Activated CD8-positive, alpha-beta memory T cell treated with anti-CD3 and anti-CD28 coated beads for 48 hours (primary cell): ENCODE measurements around the gene SPATA24.
"Not testable (repeated sequence)": the region's sequence is repeated elsewhere in the genome, so short reads cannot be mapped to it uniquely, and the experiment has no call there.

Experiments
- DNase-seq, 3 experiments: peaks; one replicate each; pipeline ENCODE4 v3.0.0-alpha.2; 2020; ENCODE audit warnings: low read depth in 2 of 3, low spot score in 2 of 3

Gene SPATA24

GRCh38 chr5:139395844-139396640, 7.8 kb downstream of the SPATA24 start:
- DNase-seq, result no peak

DNA sequence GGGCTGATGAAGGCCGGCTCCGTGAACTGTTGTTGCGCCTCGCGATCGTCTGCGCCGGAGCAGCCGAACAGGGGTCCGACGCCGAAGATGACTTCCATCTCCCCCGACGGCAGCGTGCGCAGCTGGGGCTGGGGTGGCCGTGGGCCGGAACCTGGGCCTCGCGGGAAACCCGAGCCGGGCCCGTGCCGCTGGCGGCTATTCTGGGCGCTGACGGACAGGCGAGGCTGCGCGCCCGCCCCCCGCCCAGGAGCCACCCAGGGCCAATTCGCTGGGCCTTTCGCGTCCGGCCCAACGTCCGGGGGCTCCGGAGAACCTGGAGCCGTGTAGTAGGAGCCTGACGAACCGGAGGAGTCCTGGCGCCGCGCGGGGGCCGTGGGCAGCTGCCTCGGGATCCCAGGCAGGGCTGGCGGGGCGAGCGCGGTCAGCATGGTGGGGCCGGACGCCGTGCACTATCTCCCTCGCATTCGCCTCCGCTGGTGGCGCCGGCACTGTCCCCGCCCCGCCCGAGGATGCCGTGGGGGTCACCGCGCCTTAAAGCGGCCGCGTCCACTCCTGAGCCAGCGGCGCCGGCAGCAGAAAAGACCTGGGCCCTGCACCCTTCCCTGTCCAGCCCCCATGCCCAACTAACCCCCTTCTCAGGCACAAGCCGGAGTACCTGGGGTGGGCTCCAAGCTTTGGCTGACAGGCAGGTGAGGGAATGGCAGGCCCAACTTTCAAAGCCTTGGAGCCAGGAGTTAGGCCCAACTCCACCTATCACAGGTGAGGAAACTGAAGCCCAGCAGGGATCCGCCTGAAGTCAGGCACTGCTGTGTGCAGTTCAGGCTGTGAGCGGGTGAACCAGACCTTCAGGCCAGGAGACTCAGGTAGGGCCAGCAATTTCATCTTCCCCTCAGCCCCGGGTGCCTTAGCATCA, 9.0 kb downstream of the SPATA24 start, which contains the start of gene PROB1:
Gene PROB1, minus strand, starts transcription at position 451 of the 913 bp plus-strand sequence. Its CDS starts 23 bp downstream, at position 428.
- no peak for DNase-seq

DNA sequence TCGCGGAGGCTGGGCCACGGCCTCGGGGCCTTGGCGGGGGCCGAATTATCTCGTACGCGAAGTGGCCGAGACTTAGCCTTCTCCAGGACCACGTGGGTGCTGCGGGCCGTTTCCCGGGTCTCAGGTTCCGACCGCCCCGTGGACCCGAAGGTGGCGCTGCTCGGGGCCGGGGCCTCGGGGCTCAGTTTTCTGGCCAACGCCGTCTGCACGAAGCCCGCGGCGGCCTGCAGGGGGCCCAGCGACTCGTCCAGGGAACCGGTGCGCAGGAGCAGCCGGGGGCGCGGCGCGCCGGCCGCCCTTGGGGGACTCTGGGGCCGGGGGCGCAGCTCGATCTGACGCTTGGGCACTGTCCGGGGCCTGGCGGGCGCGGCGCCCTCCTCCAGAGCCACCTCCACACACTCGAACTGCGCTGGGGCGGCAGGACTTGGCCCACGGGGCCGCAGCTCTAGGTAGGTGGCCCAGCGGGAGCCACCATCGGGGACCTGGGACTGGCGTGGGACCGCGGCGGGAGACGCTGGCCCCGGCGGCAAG, 9.7 kb downstream of the SPATA24 start:
- peak in 2 of 3 experiments; percentile 51 to 53 for DNase-seq

DNA sequence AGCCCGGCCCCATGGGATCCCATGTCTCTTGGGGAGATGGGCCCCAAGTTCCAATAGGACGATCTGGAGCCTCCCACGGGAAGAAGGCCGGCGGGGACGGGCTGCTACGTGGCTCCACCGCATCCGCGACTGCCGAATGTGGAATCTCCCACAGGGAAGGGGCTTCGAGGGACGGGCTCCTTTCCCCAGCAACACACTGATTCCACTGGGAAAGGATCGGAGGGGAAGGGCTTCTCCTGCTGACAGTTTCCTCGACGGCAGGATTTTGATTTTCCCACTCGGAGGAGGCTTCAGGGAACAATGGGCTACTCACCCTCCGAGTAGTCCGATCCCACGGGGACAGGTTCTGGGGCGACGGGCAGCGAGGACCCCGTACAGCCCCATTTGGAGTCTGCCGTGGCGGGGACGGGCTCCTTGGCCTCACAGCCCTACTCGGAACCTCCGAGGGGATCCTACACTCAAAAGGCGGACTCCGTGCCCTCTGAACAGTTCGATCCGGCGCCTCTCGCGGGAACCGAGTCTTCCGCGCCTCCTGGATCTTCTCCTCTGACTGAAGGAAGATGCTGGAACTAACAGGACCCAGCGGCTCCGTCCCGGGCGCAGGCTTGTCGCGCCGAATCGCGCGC, 10.3 kb downstream of the SPATA24 start:
- no peak for DNase-seq

DNA sequence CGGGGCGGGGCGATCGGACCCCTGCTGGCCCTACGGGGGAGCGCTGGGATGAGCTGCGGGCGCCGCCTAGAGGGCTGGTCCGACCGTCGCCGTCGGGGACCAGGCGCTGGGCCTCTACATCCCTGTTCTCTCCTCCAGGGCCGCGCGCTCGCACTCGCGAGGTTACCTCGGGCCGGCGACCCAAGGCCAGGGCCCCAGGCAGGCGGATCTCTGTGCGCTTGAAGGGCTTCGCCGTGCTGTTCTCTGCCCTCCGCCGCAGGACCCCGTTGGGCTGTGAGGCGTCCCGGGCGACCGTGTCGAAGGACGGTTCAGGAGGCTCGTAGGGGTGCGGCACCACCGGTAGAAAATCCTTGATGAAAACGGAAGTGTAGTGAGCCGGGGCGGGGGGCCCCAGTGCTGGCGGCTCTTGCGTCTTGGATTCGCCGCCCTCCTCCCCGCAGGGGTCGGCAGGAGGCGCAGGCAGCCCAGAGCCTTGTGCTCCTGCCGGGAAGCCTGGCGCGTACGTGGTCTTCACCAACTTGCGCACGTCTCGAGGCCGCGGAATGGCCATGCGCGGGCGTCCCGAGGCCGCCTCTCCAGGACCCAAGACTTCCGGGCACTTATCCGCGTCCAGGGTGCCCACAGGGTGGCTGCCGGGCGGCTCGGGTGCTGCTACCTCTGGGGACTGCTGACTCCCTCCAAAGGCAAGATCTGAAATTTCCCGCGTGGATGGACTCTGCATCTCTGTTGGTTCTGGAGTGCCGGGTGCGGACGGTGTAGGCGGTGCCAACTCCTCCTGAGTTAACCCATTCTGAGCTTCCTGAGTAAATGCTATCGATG, 11.0 kb downstream of the SPATA24 start:
- peak; percentile 76 to 79 (median 78) for DNase-seq

GRCh38 chr5:139392324-139392677, 11.6 kb downstream of the SPATA24 start:
- DNase-seq, result no peak

DNA sequence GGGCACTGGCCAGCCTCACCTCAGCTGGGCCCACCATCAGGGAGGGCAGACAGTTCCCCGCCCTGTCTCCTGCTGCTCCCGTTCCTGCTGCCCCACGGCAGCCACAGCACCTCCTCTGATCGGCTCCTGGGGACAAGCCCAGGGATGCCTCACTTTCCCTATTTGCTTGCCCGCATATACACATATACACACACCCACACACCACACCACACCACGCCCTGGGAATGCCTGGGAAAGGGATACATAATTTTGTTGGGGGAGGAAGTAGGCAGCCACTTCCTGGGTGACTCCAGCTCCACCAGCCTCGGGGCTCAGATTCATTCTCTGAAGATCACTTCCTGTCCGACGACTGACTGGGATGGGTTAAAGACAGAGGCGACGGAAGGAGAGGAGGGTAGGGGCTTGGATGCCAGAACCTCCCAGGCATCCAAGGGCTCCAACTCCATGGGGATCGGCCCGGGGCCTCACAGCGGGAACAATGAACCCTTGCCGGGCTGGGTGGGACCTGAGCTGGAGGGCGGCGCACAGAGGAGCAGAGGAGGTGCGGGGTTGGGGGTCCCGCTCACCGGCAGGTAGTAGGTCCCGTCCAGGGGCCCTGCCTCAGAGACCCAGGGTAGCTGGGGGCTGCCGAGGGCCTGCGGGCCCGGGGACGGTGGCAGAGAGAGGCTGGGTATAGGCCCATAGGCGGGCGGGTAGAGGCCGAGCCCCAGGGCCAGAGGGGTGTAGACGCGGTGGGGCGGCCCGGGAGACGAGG, 12.1 kb downstream of the SPATA24 start:
- DNase-seq, result no peak

GRCh38 chr5:139390639-139391569, 13.0 kb downstream of the SPATA24 start:
- DNase-seq, result no peak

DNA sequence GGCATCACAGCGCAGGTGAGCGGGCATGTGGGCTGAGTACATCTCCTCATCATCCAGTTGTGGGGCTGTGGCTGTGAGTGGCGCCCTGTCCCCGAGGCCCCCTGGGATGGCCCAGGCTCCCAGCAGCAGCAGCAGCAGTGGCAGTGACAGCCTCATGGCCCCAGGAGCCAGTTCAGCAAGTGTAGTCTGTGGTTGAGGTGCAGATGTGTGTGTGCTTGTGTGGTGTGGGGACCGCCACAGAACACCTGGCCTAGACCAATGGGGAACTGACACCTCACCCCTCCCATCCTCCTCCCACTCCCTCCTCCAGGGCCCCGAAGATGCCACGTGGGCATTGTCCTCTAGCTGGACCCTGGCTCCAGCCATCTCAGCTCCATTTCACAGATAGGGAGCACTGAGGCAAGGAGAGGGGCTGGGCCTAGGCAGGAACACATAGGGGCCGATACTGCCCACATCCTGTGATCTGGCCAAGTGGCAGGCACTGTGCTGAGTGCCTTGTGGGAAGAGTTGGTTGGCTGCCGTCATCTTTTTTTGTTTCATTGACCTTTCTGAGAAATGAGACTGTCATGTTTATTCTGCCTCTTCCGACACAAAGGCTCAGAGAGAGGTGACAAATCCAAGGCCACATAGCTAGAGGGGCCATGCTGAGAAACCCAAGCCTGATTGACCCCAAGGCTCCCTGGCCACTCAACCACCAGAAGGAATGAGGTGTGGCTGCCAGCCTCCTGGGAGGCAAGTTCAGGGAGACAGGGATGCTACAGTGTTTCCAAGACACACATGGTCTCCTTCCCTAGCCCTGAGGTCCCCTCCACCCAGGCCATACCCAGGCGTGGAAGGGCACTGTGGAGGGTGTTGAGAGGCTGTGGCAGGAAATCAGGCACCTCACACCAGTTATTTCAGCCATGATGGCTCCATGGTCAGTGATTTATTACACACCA, 13.9 kb downstream of the SPATA24 start, which contains the start of gene MZB1:
Gene MZB1, minus strand, starts transcription at position 213 of the 938 bp plus-strand sequence. Its CDS starts 57 bp downstream, at position 156.
- peak; percentile 52 to 57 (median 56) for DNase-seq

DNA sequence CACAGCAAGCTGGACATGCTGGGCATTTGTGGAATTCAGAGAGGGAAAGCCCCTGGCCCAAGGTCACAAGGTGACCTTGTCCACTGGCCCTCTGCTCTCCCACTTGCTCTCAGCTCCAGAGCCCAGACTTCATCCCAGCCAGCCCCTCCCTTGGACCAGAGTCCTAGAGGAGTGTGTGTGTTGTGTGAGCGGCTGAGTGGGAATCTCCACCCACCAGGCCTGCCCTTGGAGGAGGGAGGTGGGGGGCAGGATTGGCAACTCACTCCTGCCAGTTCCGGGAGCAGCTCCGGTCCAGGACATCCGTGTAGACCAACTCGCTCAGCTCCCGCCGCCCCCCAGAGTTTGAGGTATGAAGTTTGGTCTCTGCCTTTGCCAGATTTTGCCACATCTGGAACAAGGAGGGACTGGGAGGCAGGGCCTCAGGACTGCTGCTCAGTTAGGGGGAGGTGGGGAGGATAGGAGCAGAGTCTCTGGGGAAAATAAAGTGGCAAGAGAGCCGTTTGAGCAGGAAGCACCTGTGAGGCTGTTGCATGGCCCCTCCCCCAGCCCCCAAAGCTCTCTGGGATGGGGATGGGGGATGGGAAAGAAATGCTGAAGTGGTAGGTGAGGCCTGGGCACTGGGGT, 15.6 kb downstream of the SPATA24 start:
- DNase-seq, result no peak

DNA sequence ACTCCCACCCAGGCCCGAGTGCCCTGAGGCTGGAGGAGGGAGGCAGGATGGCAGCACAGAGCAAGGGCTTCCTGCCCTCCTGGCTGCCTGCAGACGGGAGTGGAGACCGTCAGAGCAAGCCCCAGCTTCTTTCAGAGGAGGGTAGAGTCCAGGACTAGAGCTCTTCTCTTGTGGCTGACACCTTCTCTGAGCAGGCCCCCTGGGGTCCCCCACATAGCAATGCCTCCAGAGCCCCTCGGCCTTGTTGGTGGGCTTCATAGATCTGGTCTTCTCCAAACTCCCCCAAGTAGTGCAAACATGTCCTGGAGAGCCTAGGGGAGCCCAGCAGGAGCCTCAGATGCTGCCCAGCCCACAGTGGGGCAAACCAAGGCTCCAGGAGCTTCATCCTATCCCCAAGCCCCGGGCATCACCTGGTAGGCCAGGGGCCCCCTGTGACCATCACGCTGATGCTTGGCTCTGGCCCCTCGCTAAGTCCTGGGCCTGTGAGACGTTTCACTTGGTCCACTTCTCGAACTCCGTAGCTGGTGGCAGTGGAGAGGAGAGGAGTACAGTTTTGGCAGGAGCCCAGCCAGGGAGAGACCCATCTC, 16.2 kb downstream of the SPATA24 start:
- DNase-seq, result no peak

- not testable (repeated sequence) for DNase-seq
Measured at GRCh38 chr5:139386956-139387355, 16.9 kb downstream of the SPATA24 start.

DNA sequence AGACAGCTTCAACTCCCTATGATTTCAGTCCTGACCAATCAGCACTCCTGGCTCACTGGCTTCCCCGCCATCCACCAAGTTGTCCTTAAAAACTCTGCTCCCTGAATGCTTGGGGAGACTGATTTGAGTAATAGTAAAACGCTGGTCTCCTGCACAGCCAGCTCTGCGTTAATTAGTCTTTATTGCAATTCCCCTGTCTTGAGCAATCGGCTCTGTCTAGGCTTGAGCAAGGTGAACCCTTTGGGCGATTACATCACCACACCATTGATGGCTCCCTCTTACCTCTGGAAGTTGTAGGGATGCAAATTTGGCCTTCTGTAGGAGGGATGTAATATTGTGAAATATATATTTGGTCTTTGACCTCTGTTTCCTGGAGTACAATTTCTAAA, 17.8 kb downstream of the SPATA24 start:
- DNase-seq, result no peak

DNA sequence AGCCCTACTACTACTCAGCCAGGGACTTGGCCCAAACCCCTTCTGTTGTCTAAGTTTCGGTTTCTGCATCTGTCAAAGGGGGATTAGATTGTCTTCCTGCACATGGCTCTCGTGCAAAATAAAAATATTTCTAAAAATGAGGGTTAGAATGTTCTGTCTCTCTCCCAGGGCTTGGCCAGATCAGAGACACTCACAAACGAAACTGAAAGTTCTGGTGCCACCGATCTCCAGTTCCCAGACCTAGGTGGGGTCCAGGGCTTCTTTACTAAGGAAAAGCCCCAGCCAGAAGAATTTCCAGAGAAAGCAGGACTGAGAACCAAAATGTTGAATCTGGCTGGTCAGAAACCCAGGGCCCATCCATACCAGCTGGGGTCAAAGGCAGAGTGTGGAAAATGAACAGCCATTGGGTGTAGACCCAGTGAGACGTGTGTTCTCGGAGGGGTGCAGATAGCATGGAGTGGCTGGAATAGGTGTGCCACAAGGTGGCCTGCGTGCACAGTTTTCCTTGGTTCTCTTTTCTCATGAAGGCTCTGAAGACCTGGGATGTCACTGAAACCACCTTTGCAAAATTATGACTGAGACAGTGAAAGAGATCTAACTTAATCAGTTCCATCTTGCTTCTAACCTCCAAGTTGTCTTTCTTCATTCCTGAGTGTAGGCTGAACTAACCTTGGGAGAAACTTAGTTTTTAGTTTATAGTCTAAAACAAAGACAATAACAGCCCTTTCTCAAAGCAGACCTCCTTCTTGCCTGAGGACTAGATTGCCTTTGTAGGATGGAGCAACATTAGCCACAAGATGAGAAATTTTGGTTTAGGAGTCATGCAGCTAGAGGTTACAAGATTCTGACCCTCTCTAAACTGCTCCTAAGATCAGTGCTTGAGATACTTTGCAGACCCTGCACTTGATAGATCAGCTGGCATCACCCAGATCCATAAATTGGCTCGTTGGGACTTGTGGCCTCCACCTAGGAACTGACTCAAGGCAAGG, 18.5 kb downstream of the SPATA24 start:
- DNase-seq, result no peak

- DNase-seq, result no peak
Measured at GRCh38 chr5:139384591-139385051, 19.3 kb downstream of the SPATA24 start.
